Hepatocyte (in vitro differentiated cells): Measurements from ENCODE around the gene TMCO5A. TPM values are rescaled to one million over a fixed set of nuclear protein-coding genes. Genes with fewer than 3 reads are reported as not detected.
"Not testable (repeated sequence)": the region's sequence is repeated elsewhere in the genome, so short reads cannot be mapped to it uniquely, and the experiment has no call there.

Experiments used
- DNase-seq: peaks from one replicate; pipeline ENCODE4 v3.0.0-alpha.2; 2016; ENCODE audit warnings: low spot score
- H2AFZ ChIP-seq: fragments of 200-600 bp; sonication (generic); 2 replicates; pipeline ENCODE4 v1.6.0; 2016; ENCODE audit warnings: antibody characterized with exemption, mild to moderate bottlenecking
- H3K27ac ChIP-seq: fragments of 200-600 bp; sonication (generic); 2 replicates; pipeline ENCODE4 v1.5.1; 2016; ENCODE audit warnings: mild to moderate bottlenecking
- H3K27me3 ChIP-seq: fragments of 200-600 bp; sonication (generic); 2 replicates; pipeline ENCODE4 v1.6.1; 2016
- H3K36me3 ChIP-seq: fragments of 200-600 bp; sonication (generic); replicated peaks from 2 replicates; pipeline ENCODE4 v1.5.1; 2016; ENCODE audit warnings: low read depth; ENCODE audit not compliant: insufficient read depth
- H3K4me1 ChIP-seq: fragments of 200-600 bp; sonication (generic); 2 replicates; pipeline ENCODE4 v1.5.1; 2016; ENCODE audit warnings: mild to moderate bottlenecking, moderate library complexity; ENCODE audit not compliant: insufficient read depth
- H3K4me2 ChIP-seq: fragments of 200-600 bp; sonication (generic); 2 replicates; pipeline ENCODE4 v1.6.0; 2016
- H3K4me3 ChIP-seq: fragments of 200-600 bp; sonication (generic); 2 replicates; pipeline ENCODE4 v1.5.1; 2016; ENCODE audit warnings: mild to moderate bottlenecking
- H3K79me2 ChIP-seq: fragments of 200-600 bp; sonication (generic); 2 replicates; pipeline ENCODE4 v1.6.0; 2017; ENCODE audit warnings: mild to moderate bottlenecking
- H3K9me2 ChIP-seq: fragments of 200-600 bp; sonication (generic); replicated peaks from 2 replicates; pipeline ENCODE4 v1.6.0; 2017; ENCODE audit warnings: mild to moderate bottlenecking; ENCODE audit not compliant: insufficient read depth
- H3K9me3 ChIP-seq: fragments of 200-600 bp; sonication (generic); 2 replicates; pipeline ENCODE4 v1.5.1; 2016; ENCODE audit warnings: low read depth, mild to moderate bottlenecking
- H4K20me1 ChIP-seq: fragments of 200-600 bp; sonication (generic); 2 replicates; pipeline ENCODE4 v1.6.0; 2016; ENCODE audit warnings: mild to moderate bottlenecking; ENCODE audit not compliant: insufficient read depth, poor library complexity, severe bottlenecking
- CTCF ChIP-seq: fragments of 200-600 bp; sonication (generic); IDR thresholded peaks from 2 replicates; pipeline ENCODE4 v1.5.1; 2016; ENCODE audit warnings: antibody characterized with exemption, mild to moderate bottlenecking; ENCODE audit not compliant: poor library complexity
- EZH2 ChIP-seq: fragments of 200-600 bp; sonication (generic); IDR thresholded peaks from 2 replicates; pipeline ENCODE4 v1.6.1; 2016; ENCODE audit warnings: antibody characterized with exemption, mild to moderate bottlenecking, borderline replicate concordance
- EZH2phosphoT487 ChIP-seq: fragments of 200-600 bp; sonication (generic); IDR thresholded peaks from one replicate; pipeline ENCODE4 v1.6.1; 2018; ENCODE audit warnings: antibody characterized with exemption, mild to moderate bottlenecking, low read depth, moderate library complexity; ENCODE audit not compliant: unreplicated experiment, severe bottlenecking
- WGBS: methylation state at CpG from one replicate; pipeline ENCODE4 v1.1.6; 2016; ENCODE audit warnings: low lambda C conversion rate; ENCODE audit errors: missing lambda C conversion rate; 5-methylcytosine and 5-hydroxymethylcytosine counted together
- polyA plus RNA-seq: library from polyadenylated mRNA; unstranded; fragments of >200 nt; fragmentation: Nextera tagmentation; extraction: Ambion mirVana; gene quantifications from 2 replicates; pipeline ENCODE4 v1.2.1, GENCODE V29; 2016
- total RNA-seq: library from RNA; depleted of rRNA; stranded (reverse); fragments of >200 nt; gene quantifications from 2 replicates; pipeline ENCODE4 v1.2.3, GENCODE V29; 2014

TMCO5A gene
- total and polyA plus RNA-seq, 2 experiments from 2014 or later = not detected

- WGBS = 50% methylated on average over 1 of the region's 1 CpG
- peak; percentile 12 for DNase-seq
- no peak overlapping the region for H2AFZ ChIP-seq
- H3K9me2 ChIP-seq = no peaks in the 10 kb centered on the region
- H3K27ac ChIP-seq = no peak overlapping the region
- H3K36me3 ChIP-seq = no peaks in the 10 kb centered on the region
- no peaks in the 10 kb centered on the region for H3K27me3 ChIP-seq
- no peak overlapping the region for H3K4me3 ChIP-seq
- H4K20me1 ChIP-seq = no peaks in the 10 kb centered on the region
- TF ChIP-seq EZH2phosphoT487 (no peak), EZH2 (no peak), CTCF (no peak)
- no peaks in the 10 kb centered on the region for H3K9me3 ChIP-seq
- H3K4me2 ChIP-seq = no peak overlapping the region
- H3K4me1 ChIP-seq = no peaks in the 10 kb centered on the region
- no peaks in the 10 kb centered on the region for H3K79me2 ChIP-seq
These were observed 774 bp upstream of the TMCO5A start for GRCh38 chr15:37933666-37934065.

GRCh38 chr15:37940876-37941275 is 6.4 kb downstream of the TMCO5A start:
- Histone ChIP-seq H3K4me1 (peaks cover 10% of the 10 kb centered on the region), H4K20me1 (no peaks in the 10 kb centered on the region), H3K9me2 (no peaks in the 10 kb centered on the region), H3K79me2 (no peaks in the 10 kb centered on the region), H3K4me2 (no peak overlapping the region), H3K27ac (no peak overlapping the region), H2AFZ (no peak overlapping the region), H3K9me3 (no peaks in the 10 kb centered on the region), H3K27me3 (no peaks in the 10 kb centered on the region), H3K36me3 (no peaks in the 10 kb centered on the region), H3K4me3 (no peak overlapping the region)
- 39% methylated on average over 3 of the region's 3 CpGs for WGBS
- TF ChIP-seq EZH2phosphoT487 (no peak), EZH2 (no peak), CTCF (no peak)
- peak; percentile 11 for DNase-seq

- H3K9me2 ChIP-seq = no peaks in the 10 kb centered on the region
- peak overlapping the region; percentile 14 for H3K4me2 ChIP-seq
- no peak overlapping the region for H2AFZ ChIP-seq
- no peaks in the 10 kb centered on the region for H3K27me3 ChIP-seq
- DNase-seq = no peak
- no peaks in the 10 kb centered on the region for H3K9me3 ChIP-seq
- peaks cover 10% of the 10 kb centered on the region for H3K4me1 ChIP-seq
- no peaks in the 10 kb centered on the region for H3K36me3 ChIP-seq
- no peaks in the 10 kb centered on the region for H4K20me1 ChIP-seq
- H3K4me3 ChIP-seq = no peak overlapping the region
- peak overlapping the region; percentile 47 for H3K27ac ChIP-seq
- TF ChIP-seq CTCF = no peak
- no peak for TF ChIP-seq EZH2
- TF ChIP-seq EZH2phosphoT487 = no peak
- H3K79me2 ChIP-seq = no peaks in the 10 kb centered on the region
These were observed 7.3 kb downstream of the TMCO5A start for GRCh38 chr15:37941779-37942178.

- no peak overlapping the region for H2AFZ ChIP-seq
- H3K79me2 ChIP-seq = no peaks in the 10 kb centered on the region
- no peaks in the 10 kb centered on the region for H3K36me3 ChIP-seq
- H3K9me3 ChIP-seq = no peaks in the 10 kb centered on the region
- no peaks in the 10 kb centered on the region for H4K20me1 ChIP-seq
- 86% methylated on average over 4 of the region's 4 CpGs for WGBS
- H3K9me2 ChIP-seq = no peaks in the 10 kb centered on the region
- no peak overlapping the region for H3K4me3 ChIP-seq
- no peaks in the 10 kb centered on the region for H3K4me1 ChIP-seq
- no peak overlapping the region for H3K4me2 ChIP-seq
- no peak for DNase-seq
- H3K27ac ChIP-seq = no peak overlapping the region
- no peak for TF ChIP-seq EZH2phosphoT487
- TF ChIP-seq CTCF = no peak
- no peak for TF ChIP-seq EZH2
- H3K27me3 ChIP-seq = no peaks in the 10 kb centered on the region
These were observed 17.6 kb downstream of the TMCO5A start for GRCh38 chr15:37951999-37952398.

- not testable (repeated sequence) for DNase-seq, H3K9me3 ChIP-seq, H3K27me3 ChIP-seq, H3K27ac ChIP-seq, H4K20me1 ChIP-seq, H3K4me1 ChIP-seq, H3K36me3 ChIP-seq, H3K4me2 ChIP-seq, H3K9me2 ChIP-seq, H2AFZ ChIP-seq, H3K79me2 ChIP-seq, H3K4me3 ChIP-seq
- WGBS = 62% methylated on average over 1 of the region's 1 CpG
These were observed 26.3 kb downstream of the TMCO5A start for GRCh38 chr15:37960742-37961141.
